Measurements from ENCODE around the gene GOLGA3. TPM values are rescaled to one million over a fixed set of nuclear protein-coding genes. Genes with fewer than 3 reads are reported as not detected.

The GOLGA3 gene
- total and polyA plus RNA-seq, 2 donors (not counting 1 experiment from before 2014, with no cell fraction given) = 32.7 to 66.0 TPM

GRCh38 chr12:132807295-132808092, 21.2 kb downstream of the GOLGA3 start:
- ATAC-seq (ENCODE audit: low read depth) = no peak
- Histone ChIP-seq H2AFZ (ENCODE audit: insufficient read depth, low read depth, low read length, poor library complexity, severe bottlenecking) (no peak overlapping the region), H3K9me3 (ENCODE audit: control extremely low read depth in 1 of 3, control insufficient read depth in 2 of 3, insufficient read depth in 1 of 3, low read length in 2 of 3) (no peaks in the 10 kb centered on the region), H3K36me3 (replicated peaks in 1 of 2; ENCODE audit: control extremely low read depth in 1 of 2, control insufficient read depth in 1 of 2, extremely low read depth in 1 of 2, insufficient read depth in 2 of 2, low read length in 1 of 2) (peaks cover under 1 to 57% of the 10 kb centered on the region in 2 experiments), H4K20me1 (ENCODE audit: control insufficient read depth, insufficient read depth, low read length, poor library complexity, severe bottlenecking) (peaks cover 37% of the 10 kb centered on the region), H3K79me2 (ENCODE audit: control insufficient read depth, insufficient read depth, low read length) (peaks cover 43% of the 10 kb centered on the region), H3K4me3 (ENCODE audit: control extremely low read depth in 1 of 5, extremely low read depth in 1 of 5, insufficient read depth in 1 of 5, low read depth in 2 of 5, low read length in 4 of 5) (no peak overlapping the region), H3K4me2 (replicated peaks; ENCODE audit: low read depth, low read length, poor library complexity, severe bottlenecking) (no peak overlapping the region), H3K9ac (ENCODE audit: low read length) (no peak overlapping the region), H3K27ac (ENCODE audit: low read length in 2 of 2) (no peak overlapping the region), H3K4me1 (ENCODE audit: control insufficient read depth in 2 of 2, insufficient read depth in 2 of 2, low read length in 2 of 2) (no peaks in the 10 kb centered on the region), H3K27me3 (replicated peaks in 1 of 4; ENCODE audit: control extremely low read depth in 1 of 4, control insufficient read depth in 3 of 4, insufficient read depth in 4 of 4, low read length in 3 of 4) (no peaks in the 10 kb centered on the region)
- no peak overlapping the region for H3K4me3 Mint-ChIP-seq
- peaks cover 4% of the 10 kb centered on the region for H3K4me1 Mint-ChIP-seq
- WGBS (ENCODE audit: insufficient coverage) = 96% methylated on average over 12 of the region's 25 CpGs
- TF ChIP-seq CTCF (IDR thresholded peaks at IDR 0.05) (no peak), EZH2 (IDR thresholded peaks at IDR 0.05; ENCODE audit: borderline replicate concordance, insufficient read depth, low read depth, low read length, poor library complexity, severe bottlenecking) (no peak)
- H3K27ac Mint-ChIP-seq = no peak overlapping the region
- H3K9me3 Mint-ChIP-seq (ENCODE audit: insufficient read depth) = no peaks in the 10 kb centered on the region
- no peak for DNase-seq
- intact Hi-C loops (cut with micrococcal nuclease) = no loop called here
- ChIA-PET POLR2A (no interaction called here), CTCF (interaction anchor here (0.6 to 1.3 kb wide), 3 partner anchors 35 to 39 kb away, joined by 3 read pairs; no protein-coding TSS in a partner anchor)
- H3K27me3 Mint-ChIP-seq = no peaks in the 10 kb centered on the region

DNA sequence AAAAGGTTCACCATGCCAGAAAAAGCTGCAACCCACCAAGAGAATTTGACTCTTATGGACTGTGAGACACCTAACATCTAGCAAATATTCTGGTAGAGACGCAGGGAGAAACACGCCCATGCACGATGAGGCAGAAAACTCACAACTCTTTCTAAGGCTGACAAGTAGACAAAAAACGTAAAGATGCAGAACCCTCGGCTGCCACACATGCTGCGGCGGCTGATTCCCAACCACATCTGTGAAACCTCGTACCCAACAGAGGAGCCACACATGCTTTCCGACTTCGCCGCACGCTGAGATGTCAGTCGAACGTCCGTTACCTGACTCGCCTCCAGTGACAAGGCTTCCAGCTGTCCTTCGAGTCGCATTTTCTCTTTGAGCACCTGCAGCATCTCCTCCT, 21.8 kb downstream of the GOLGA3 start:
- no peak overlapping the region for H3K27ac Mint-ChIP-seq
- H3K4me2 ChIP-seq (replicated peaks; ENCODE audit: low read depth, low read length, poor library complexity, severe bottlenecking) = no peak overlapping the region
- H3K27me3 ChIP-seq (replicated peaks in 1 of 4; ENCODE audit: control extremely low read depth in 1 of 4, control insufficient read depth in 3 of 4, insufficient read depth in 4 of 4, low read length in 3 of 4) = no peaks in the 10 kb centered on the region
- no peaks in the 10 kb centered on the region for H3K27me3 Mint-ChIP-seq
- ATAC-seq (ENCODE audit: low read depth) (no peak), DNase-seq (no peak)
- no peaks in the 10 kb centered on the region for H3K9me3 ChIP-seq (ENCODE audit: control extremely low read depth in 1 of 3, control insufficient read depth in 2 of 3, insufficient read depth in 1 of 3, low read length in 2 of 3)
- H3K4me3 ChIP-seq (ENCODE audit: control extremely low read depth in 1 of 5, extremely low read depth in 1 of 5, insufficient read depth in 1 of 5, low read depth in 2 of 5, low read length in 4 of 5) = no peak overlapping the region
- H3K4me3 Mint-ChIP-seq = no peak overlapping the region
- WGBS (ENCODE audit: insufficient coverage) = 97% methylated on average over 18 of the region's 18 CpGs
- H3K79me2 ChIP-seq (ENCODE audit: control insufficient read depth, insufficient read depth, low read length) = peaks cover 43% of the 10 kb centered on the region
- ChIA-PET POLR2A (no interaction called here), CTCF (interaction anchor here (0.6 to 1.0 kb wide), 2 partner anchors 35 to 38 kb away, joined by 3 read pairs; no protein-coding TSS in a partner anchor)
- TF ChIP-seq CTCF (IDR thresholded peaks at IDR 0.05) (no peak), EZH2 (IDR thresholded peaks at IDR 0.05; ENCODE audit: borderline replicate concordance, insufficient read depth, low read depth, low read length, poor library complexity, severe bottlenecking) (no peak)
- no peaks in the 10 kb centered on the region for H3K9me3 Mint-ChIP-seq (ENCODE audit: insufficient read depth)
- H3K27ac ChIP-seq (ENCODE audit: low read length in 2 of 2) = no peak overlapping the region
- no peak overlapping the region for H2AFZ ChIP-seq (ENCODE audit: insufficient read depth, low read depth, low read length, poor library complexity, severe bottlenecking)
- intact Hi-C loops (cut with micrococcal nuclease) = no loop called here
- peaks cover 1% of the 10 kb centered on the region for H3K4me1 Mint-ChIP-seq
- peaks cover 37% of the 10 kb centered on the region for H4K20me1 ChIP-seq (ENCODE audit: control insufficient read depth, insufficient read depth, low read length, poor library complexity, severe bottlenecking)
- no peak overlapping the region for H3K9ac ChIP-seq (ENCODE audit: low read length)
- H3K36me3 ChIP-seq (replicated peaks in 1 of 2; ENCODE audit: control extremely low read depth in 1 of 2, control insufficient read depth in 1 of 2, extremely low read depth in 1 of 2, insufficient read depth in 2 of 2, low read length in 1 of 2) = peaks cover 0 to 56% of the 10 kb centered on the region in 2 experiments
- no peaks in the 10 kb centered on the region for H3K4me1 ChIP-seq (ENCODE audit: control insufficient read depth in 2 of 2, insufficient read depth in 2 of 2, low read length in 2 of 2)

Measured in B cell (primary cell).